Hematopoietic multipotent progenitor cell treated with erythropoietin and hydrocortisone succinate and interleukin-3 and kit ligand, for 15 days (in vitro differentiated cells): ENCODE measurements around the gene NFIB.

Source experiments
- DNase-seq: peaks from one replicate; pipeline ENCODE4 v3.0.0-alpha.2; 2015; ENCODE audit warnings: low spot score

The NFIB gene

GRCh38 chr9:14273696-14274121 lies 40.2 kb downstream of the NFIB start:
- DNase-seq, result no peak

- DNase-seq, result no peak
Observed at GRCh38 chr9:14272927-14273528, 40.9 kb downstream of the NFIB start.

- DNase-seq, result no peak
Observed at GRCh38 chr9:14271093-14271673, 42.8 kb downstream of the NFIB start.

- DNase-seq, result no peak
Observed at GRCh38 chr9:14270358-14271092, 43.4 kb downstream of the NFIB start.

- DNase-seq, result no peak
Observed at GRCh38 chr9:14269916-14270315, 44.0 kb downstream of the NFIB start.

- DNase-seq, result no peak
Observed at GRCh38 chr9:14263707-14264483, 50.0 kb downstream of the NFIB start.

- no peak for DNase-seq
Observed at GRCh38 chr9:14262827-14263226, 51.1 kb downstream of the NFIB start.

GRCh38 chr9:14261616-14262015 lies 52.3 kb downstream of the NFIB start:
- no peak for DNase-seq

- DNase-seq, result no peak
Observed at GRCh38 chr9:14260101-14260500, 53.8 kb downstream of the NFIB start.

GRCh38 chr9:14258660-14259239 lies 55.2 kb downstream of the NFIB start:
- no peak for DNase-seq

- no peak for DNase-seq
Observed at GRCh38 chr9:14258156-14258555, 55.8 kb downstream of the NFIB start.

GRCh38 chr9:14256588-14256987 lies 57.4 kb downstream of the NFIB start:
- no peak for DNase-seq

- DNase-seq, result no peak
Observed at GRCh38 chr9:14251154-14252071, 62.5 kb downstream of the NFIB start.

GRCh38 chr9:14250794-14251153 lies 63.2 kb downstream of the NFIB start:
- DNase-seq, result no peak

GRCh38 chr9:14249527-14249926 lies 64.4 kb downstream of the NFIB start:
- DNase-seq, result no peak

GRCh38 chr9:14248149-14248548 lies 65.8 kb downstream of the NFIB start:
- no peak for DNase-seq

- no peak for DNase-seq
Observed at GRCh38 chr9:14247577-14247976, 66.4 kb downstream of the NFIB start.

GRCh38 chr9:14246951-14247350 lies 67.0 kb downstream of the NFIB start:
- no peak for DNase-seq

GRCh38 chr9:14245901-14246525 lies 67.9 kb downstream of the NFIB start:
- no peak for DNase-seq

- no peak for DNase-seq
Observed at GRCh38 chr9:14243514-14244042, 70.4 kb downstream of the NFIB start.
